ENCODE measurements around the gene CCL22.
"Not testable (repeated sequence)": the region's sequence is repeated elsewhere in the genome, so short reads cannot be mapped to it uniquely, and the experiment has no call there.

CCL22 gene

DNA sequence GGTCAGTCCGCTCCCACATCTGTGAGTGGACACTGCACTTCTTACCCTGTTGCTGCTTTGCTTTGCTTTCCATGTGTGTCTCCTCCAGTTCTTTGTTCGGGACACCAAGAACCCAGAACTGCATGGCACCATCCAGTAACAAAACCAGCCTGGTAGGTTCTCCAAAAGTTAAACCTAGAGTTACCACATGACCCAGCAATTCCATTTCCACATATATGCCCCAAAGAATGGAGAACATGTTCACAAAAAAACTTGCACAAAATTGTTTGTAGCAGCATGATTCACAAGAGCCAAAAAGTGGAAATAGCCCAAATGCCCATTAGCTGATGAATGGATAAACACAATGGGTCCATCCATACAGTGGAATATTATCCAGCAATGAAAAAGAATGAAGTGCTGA, 10.3 kb upstream of the CCL22 start:
- no peak for DNase-seq

DNA sequence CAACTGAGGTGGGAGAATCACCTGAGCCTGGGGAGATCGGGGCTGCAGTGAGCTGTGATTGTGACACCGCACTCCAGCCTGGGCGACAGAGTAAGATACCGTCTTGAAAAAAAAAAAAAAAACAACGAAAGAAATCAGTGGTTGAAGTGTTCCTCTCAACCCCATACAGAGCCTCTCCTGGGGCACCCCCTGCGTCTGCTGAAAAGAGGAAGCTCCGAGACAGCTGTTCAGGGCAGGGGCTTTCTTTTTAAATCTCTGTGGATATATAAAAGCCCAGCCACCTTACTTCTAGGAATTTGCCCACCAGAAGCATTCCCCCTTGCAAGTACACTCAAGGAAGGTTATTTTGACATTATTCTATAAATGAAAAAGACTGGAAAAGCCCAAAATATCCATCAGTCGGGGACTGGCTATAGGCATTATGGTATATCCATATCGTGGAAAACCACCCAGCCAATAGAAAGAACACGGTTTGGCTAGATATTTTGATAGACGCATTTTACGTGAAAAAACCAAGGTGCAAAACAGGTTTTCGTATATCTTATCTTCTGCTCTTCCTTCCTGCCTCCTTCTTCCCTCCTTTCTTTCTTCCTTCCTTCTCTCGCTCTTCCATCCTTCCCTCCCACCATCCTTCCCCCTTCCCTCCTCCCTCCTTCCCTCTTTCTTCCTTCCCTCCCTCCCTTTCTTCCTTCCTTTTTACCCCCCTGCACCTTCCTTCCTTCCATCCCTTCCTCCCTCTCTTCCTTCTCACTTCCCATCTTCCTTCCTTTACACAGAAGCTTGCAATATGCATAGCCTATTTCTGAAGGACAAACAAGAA, 9.2 kb upstream of the CCL22 start:
- DNase-seq, result no peak

DNA sequence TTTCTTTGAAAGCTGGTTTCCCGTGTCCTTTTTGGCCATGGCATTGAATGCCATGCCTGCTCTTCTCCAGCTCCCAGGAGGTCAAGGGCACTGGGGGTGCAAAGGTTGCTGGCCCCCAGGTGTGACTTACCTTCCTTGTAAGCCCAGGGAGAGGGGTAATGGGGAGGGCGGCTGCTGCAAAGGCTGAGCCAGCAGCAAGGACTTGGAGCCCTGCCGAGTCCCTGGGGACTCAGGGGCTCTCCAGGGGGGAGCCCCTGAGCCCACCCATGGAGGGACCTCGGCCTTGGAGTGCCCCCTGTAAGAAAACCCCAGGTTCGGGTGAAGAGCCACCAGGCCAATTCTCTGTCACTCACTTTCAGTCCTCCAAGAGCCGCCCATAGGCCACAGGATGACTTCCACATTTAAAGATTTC, 5.9 kb upstream of the CCL22 start:
- no peak for DNase-seq

DNA sequence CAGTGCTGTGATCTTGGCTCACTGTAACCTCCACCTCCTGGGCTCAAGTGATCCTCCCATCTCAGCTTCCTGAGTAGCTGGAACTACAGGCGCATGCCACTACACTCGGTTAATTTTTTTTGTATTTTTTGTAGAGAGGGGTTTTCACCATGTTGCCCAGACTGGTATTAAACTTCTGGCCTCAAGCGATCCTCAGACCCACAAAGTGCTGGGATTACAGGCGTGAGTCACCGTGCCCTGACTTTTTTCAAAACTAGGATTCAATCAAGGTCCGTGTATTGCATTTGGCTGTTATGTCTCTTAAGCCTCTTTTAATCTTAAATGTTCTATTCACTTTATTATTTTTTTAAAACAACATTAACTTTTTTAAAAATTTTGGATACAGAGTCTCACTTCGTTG, 4.3 kb upstream of the CCL22 start:
- DNase-seq, result no peak

DNA sequence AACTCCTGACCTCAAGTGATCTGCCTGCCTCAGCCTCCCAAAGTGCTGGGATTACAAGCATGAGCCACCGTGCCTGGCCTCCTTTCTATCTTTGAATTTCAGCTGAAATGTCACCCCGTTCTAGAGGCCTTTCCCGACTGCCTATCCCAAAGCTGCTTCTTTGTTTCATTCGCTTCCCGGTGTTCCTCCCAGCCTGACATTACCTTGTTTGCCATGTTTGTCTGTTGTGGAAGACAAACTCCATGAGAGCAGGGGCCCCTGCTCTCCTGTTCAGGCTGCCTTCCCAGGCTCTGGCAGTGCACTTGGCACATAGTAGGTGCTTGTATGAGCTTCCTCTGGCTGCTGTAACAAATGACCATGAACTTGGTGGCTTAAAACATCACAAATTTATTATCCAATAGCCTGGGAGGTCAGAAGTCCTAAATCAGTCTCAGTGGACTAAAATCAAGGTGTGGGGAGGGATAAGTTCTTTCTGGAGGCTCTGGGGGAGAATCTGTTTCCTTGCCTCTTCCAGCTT, 2.6 kb upstream of the CCL22 start:
- DNase-seq, result no peak

DNA sequence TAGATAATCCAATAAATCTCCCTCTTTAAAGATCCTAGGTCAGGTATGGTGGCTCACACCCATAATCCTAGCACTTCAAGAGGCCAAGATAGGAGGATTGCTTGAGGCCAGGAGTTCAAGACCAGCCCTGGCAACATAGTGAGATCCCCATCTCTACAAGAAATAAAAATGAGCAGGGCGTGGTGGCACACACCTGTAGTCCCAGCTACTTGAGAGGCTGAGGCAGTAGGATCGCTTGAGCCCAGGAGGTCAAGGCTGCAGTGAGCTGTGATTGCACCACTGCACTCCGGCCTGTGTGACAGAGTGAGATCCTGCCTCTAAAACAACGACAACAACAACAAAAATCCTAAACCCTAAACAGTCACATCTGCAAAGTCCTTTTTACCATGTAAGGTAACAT, 2.0 kb upstream of the CCL22 start:
- no peak for DNase-seq

DNA sequence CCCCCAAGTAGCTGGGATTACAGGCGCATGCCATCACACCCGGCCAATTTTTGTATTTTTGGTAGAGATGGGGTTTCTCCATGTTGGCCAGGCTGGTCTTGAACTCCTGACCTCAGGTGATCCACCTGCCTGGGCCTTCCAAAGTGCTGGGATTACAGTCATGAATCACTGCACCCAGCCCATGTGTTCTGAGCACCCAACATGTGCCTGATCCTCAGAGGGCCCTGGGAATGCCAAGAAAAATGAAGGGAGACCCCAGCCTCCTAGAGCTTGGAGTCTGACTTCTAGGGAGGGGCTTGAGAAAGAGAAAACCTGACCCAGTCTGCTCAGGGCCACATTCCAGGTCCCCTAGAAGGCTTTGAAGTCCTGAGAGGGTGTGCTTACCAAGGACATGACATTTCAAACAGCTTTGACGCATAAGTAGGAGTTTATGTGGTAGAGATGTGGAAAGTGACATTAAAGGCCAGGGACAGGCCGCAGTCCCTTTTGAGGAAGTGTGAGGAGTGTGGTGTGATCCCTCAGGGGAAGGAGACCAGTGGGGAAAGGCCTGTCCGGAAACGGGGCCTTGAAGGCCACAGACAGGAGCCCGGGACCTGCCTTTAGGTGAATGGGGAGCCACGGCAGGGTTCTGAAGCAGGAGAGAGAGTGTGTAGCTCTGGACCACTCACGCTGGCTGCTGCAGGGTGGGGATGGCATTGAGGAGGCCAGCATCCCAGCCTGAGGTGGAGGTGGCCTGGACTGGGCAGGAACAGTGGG, 1.1 kb upstream of the CCL22 start:
- no peak for DNase-seq

DNA sequence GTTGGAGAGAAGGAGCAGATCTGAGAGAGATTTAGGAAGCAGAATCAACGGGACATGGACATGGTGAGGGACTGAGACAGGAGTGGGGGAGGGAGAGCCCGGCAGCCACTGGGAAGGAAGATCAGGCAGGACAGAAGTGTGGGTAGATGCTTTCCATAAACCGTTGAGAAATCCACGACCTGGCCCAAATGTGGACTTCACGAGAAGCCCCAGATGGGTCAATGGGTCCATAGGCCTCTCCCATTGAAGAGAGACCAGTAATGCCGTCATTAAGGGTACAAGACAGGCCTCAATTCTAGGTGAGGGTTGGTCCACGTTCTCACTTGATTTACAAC, 530 bp upstream of the CCL22 start:
- no peak for DNase-seq

DNA sequence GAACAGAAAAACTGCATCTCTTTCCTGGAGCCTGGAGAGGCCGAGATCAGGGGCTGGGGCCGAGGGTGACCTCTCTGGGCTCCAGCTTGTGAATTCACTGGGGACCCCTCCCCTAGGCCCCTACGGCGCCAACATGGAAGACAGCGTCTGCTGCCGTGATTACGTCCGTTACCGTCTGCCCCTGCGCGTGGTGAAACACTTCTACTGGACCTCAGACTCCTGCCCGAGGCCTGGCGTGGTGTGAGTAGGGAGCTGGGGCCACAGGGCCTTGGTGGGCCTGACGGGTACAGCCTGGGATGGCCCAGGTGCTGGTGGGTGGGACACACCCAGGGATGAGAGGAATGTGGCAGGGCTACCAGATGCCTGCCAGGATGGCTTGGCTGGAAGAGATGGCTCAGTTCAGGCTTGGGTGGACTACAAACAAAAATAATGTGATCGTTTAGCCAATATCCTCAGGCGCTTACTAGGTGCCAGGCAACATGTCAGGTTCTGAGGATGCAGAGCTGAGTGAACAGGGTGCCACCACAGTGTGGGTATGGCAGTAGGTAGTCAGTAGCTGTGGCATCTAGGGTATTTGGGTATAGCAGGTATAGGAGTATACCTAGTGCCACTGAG, 1.8 kb downstream of the CCL22 start:
- DNase-seq, result no peak

DNA sequence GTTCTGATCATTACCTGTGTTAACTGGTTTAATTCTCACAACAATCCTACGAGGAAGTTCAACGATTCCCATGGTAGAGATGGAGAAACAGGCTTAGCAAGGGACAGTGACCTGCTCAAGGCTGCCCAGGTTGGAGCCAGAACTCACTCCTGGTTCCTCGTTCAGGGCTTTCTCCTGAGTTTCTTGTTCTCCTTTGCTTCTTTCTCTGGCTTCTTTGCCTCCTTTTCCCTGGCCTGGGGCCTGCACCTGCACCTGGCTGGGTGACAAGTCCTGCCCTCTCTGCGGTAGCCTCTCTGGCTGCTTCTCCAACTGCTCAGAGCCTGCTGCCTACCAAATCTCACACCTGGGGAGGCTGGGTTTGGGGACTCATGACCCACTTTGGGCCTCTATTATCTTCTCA, 2.8 kb downstream of the CCL22 start:
- no peak for DNase-seq

DNA sequence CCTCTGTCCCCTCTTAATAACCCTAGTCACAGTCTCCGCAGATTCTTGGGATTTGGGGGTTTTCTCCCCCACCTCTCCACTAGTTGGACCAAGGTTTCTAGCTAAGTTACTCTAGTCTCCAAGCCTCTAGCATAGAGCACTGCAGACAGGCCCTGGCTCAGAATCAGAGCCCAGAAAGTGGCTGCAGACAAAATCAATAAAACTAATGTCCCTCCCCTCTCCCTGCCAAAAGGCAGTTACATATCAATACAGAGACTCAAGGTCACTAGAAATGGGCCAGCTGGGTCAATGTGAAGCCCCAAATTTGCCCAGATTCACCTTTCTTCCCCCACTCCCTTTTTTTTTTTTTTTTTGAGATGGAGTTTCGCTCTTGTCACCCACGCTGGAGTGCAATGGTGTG, 5.6 kb downstream of the CCL22 start:
- DNase-seq, result no peak

DNA sequence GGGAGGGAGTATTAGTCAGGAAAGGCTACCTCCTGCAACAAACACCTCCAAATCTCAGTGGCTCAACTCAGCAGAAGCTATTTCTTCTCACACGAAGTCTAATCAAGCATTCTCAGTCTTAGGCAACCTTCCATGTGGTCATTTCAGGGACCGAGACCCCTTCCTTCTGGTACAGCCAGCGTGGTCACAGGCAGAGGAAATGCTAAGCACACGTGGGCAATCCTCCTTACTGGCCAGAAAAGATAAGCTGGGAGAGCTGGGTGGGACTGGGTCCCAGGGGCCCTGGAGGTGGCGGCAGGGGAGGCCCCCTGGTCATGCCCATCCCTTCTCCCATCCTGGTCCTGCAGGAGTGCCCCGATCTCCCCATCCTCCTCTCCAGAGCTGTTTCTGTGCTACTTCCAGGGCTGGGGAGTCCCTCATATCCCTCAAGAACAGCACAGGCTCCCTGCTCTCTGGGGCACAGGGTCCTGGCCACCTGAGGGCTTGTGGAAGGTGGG, 8.0 kb downstream of the CCL22 start:
- no peak for DNase-seq

DNA sequence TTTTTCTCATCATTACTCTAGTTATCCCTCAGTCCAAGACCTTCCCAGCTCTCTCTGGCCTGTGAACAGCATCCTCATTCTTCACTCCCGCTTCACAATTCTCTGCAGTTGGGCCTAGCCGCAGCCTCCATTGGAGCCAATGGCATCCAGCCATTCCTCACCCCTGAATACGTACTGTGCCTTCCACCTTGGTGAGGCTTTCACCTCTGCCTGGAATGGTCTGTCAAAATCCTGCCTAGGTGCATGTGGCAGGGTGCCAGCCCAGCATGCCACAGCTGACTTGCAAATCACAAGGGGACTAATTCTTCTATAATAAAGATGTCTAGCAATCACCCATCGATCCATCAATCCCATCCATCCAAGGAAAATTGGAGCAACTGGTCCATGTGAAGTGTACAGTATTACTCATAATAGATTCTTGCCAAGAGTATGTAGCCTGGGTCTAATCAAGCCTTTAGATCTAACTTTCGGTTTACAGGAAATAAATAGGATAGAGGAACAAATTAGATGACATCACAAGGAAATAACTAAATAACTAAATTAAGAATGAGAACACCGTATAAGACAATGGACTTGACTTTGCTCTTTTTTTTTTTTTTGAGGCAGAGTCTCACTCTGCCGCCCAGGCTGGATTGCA, 8.7 kb downstream of the CCL22 start:
- no peak for DNase-seq

DNA sequence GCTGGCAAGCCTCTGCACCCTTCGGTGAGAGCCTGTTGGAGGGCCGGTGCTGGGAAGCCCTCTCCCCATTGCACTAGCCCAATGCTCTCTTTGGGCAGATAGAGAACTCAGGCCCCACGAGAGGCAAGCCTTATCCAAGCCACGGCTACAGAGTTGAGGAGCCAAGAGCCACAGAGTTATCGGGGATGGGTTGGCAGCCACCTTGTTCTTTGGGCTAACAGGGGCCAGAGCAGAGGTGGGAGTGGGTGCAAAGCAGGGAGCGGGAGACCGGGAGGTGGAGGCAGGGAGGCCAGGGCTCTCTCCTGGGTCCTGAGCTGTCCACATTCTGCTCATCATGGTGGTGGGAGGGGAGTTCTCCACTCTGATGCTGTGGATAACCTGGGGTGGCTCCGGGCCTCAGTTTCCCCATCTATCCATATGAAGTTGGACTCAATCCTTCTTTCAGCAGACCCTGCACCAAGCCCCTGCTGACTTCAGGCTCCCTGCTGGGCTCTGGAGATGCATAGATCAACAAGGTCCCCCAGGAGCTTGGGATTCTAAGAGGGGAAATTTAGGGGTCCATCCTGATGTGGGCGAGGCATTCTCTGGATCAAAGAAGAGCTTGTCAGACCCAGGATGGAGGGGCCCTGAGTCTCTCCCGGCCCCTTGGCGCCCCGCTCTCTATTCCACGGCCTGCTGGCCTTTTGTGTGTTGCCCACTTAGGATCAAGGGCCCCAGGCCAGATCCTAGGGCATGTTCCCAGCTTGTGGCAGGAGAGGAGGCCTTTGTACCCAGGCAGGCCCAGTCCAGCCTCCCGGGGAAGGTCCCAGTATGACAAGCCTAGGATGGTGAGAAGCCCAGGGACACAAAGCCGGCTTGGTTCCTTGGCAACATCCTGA, 13.2 kb downstream of the CCL22 start:
- no peak for DNase-seq

DNA sequence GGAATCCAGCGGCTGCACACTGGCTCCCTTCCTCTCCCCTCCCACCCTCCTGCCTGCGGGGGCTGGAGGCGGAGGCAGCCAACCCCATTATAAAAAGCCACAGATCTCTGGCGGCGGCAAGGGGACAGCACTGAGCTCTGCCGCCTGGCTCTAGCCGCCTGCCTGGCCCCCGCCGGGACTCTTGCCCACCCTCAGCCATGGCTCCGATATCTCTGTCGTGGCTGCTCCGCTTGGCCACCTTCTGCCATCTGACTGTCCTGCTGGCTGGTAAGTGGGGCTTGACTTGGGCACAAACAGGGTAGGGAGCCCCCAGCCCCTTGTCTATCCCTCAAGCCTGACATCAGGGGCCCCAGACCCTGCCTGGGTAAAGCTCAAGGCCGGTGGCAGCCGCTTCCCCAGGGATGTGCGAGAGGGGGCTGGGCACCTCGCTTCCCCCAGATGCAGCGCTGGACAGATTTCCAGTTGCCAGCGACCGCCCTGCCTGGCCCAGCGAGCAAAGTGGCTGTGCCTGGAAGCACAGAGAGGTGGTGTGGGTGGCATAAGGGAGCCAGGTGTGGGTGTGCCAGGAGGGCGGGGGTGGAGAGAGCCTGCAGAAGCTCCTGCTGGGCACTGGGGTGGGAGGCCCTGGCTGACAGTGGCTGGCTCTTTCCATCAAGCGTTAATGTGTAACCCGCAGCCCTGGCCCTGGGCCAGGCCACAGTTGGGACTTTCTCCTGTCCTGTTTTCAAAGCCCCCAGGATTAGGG, 14.0 kb downstream of the CCL22 start, which contains the start of gene CX3CL1:
TSS of gene CX3CL1 (plus strand) at position 119 of the 745 bp plus-strand sequence. CDS start at position 198, 79 bp downstream.
- DNase-seq, result no peak

DNA sequence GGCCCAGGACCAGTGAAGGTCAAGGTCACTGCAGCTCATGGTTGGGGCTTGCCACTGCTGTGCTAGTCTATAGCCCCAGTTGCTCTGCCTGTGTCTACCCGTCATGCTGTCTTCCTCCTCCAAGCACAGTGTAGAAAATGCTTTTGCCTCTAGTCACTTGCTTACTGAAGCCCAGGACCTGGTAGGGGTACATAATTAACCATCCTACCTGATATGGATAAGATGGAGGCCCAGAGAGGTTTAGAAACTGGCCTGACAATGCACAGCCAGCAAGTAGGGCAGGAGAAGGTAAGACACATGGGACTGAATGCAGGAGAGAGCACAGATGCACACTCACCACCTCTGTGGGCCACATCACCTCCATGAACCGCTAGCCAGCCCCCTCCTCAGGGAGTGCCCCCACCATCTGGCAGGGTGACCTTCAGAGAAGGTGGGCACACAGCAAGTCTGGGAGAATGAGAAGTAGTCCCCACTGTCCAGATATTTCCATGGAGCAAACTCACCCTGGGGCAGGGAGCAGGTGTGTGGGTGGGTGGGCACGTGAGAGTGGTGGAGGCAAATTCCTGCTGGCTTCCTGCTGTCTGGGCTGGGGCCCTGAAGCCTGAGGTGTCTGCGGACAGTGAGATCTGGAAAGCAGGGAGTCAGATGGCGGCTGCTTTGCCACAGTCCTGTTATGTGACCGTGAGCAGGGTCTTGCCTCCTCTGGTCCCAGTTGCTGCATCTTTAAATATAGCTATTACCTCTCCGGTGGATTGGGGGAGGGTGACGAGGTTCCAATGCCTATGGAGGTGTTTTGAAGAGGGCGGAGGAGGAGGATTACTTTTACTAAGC, 14.7 kb downstream of the CCL22 start:
- DNase-seq, result no peak

DNA sequence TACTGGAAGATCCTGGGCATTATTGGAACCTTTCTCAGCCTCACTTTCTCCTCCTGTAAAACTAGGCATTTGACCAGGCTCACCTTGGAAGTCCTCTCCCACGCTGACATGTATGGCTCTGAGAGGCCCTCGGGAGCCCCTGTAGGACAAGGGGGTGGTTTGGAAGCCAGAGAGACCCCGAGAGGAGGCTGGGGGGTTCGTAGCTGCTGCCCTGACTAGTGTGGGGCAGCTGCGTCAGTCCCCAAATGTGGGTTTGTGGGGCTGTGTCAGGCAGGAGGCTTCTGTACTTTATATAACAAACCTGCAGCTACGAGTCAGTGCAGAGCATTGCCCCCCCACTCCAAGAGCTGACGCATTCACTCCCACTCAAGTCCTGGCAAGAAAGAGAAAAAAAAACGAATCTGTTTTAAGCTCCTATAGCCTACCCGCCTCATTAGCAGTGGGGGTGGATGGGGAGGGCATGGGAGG, 15.5 kb downstream of the CCL22 start:
- no peak for DNase-seq

DNA sequence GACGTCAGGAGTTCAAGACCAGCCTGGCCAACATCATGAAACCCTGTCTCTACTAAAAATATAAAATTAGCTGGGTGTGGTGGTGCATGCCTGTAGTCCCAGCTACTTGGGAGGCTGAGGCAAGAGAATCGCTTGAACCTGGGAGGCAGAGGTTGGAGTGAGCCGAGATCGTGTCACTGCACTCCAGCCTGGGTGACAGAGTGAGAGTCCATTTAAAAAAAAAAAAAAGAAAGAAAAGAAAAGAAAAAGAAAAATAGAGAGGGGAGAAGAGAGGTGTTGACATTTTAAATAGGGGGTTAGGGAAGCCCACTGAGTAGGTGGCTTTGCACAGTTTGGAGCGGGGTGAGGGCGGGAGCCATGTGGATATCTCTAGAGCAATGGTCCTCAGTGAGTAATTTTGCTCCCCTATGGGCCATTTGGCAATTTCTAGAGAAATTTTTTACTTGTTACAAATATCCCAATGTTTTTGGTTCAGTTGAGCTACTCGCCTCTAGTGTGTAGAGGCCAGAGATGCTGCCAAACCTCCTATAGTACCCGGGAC, 16.4 kb downstream of the CCL22 start:
- not testable (repeated sequence) for DNase-seq

DNA sequence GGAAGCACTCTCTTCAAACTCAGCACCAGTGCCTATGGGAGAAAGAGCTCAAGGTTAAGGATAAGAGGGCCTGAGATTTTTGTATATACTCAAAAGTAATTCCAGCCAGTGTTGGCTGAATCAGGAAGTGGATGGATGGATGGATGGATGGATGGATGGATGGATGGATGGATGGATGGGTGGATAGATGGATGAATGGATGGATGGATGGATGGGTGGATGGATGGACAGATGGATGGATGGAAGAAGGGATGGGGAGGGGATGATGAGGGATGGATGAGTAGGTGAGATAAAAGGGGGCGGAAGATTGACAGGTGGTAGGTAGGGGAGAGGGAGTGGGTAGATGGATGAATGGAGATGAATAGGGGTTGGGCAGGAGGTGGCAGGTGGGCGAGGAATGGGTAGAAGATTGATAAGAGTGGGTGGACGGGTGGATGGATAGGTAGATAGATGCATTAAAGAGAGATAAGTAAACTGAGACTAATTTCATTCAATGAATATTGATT, 17.8 kb downstream of the CCL22 start:
- DNase-seq, result no peak

Data from NCI-H748 treated with DMSO at 0.1 percent for 48 hours (cell line).